Heart right ventricle (tissue), 16 donors: ENCODE results near the gene COX4I1. TPM values are rescaled to one million over a fixed set of nuclear protein-coding genes. Genes with fewer than 3 reads are reported as not detected.

Experiments used
- ATAC-seq, 8 donors: fragments of 200-7000 bp; cut with Tn5 transposase; one replicate each; pipeline ENCODE4 v1.9.1; 2020; ENCODE audit warnings: mild to moderate bottlenecking in 8 of 8, moderate library complexity in 8 of 8, moderate number of reproducible peaks in 1 of 8
- DNase-seq, 2 donors: peaks; one replicate each; pipeline ENCODE4 v3.0.0-alpha.2; 2020
- H3K27ac ChIP-seq, 10 donors: fragments of 200-600 bp; sonication (generic) in 2 of 10; one replicate each; pipeline versions ENCODE4 v1.5.0 to v1.8.0; 2020 to 2022; ENCODE audit warnings: mild to moderate bottlenecking in 3 of 10
- H3K27me3 ChIP-seq, 7 donors: fragments of 200-600 bp; one replicate each; pipeline ENCODE4 v1.8.0; 2021 to 2022; ENCODE audit warnings: mild to moderate bottlenecking in 2 of 7
- H3K36me3 ChIP-seq, 9 donors: fragments of 200-600 bp; sonication (generic) in 1 of 9; one replicate each; pipeline versions ENCODE4 v1.5.0 to v1.8.0; 2020 to 2022; ENCODE audit warnings: mild to moderate bottlenecking in 2 of 9
- H3K4me1 ChIP-seq, 9 donors: fragments of 200-600 bp; sonication (generic) in 1 of 9; one replicate each; pipeline versions ENCODE4 v1.5.0 to v1.8.0; 2020 to 2022; ENCODE audit warnings: mild to moderate bottlenecking in 4 of 9
- H3K4me3 ChIP-seq, 10 donors: fragments of 200-600 bp; sonication (generic) in 2 of 10; one replicate each; pipeline versions ENCODE4 v1.5.0 to v1.8.0; 2020 to 2022; ENCODE audit warnings: mild to moderate bottlenecking in 7 of 10, moderate library complexity in 2 of 10
- H3K9me3 ChIP-seq, 11 donors: fragments of 200-600 bp in 10 of 11; sonication (generic) in 2 of 11; one replicate each; pipeline versions ENCODE4 v1.5.0 to v1.8.0; 2013 to 2022; ENCODE audit warnings: mild to moderate bottlenecking in 2 of 11, control low read depth in 1 of 11, moderate library complexity in 1 of 11
- WGBS, 2 donors: extraction: QIAGEN DNeasy Blood & Tissue Kit; methylation state at CpG; one replicate each; pipeline ENCODE4 v1.1.7; 2013; ENCODE audit warnings: inconsistent platforms in 1 of 2; 5-methylcytosine and 5-hydroxymethylcytosine counted together
- intact Hi-C, 10 donors: fragments of 100-400 bp; cut with DNase I; formaldehyde crosslinking; loops; one replicate each; pipeline versions ENCODE4 v1.11.1 to v1.14.2; 2022
- polyA plus RNA-seq, 2 donors: library from polyadenylated mRNA; stranded (reverse); fragments of 200-250 nt; gene quantifications; one replicate each; pipeline ENCODE4 v1.2.3, GENCODE V29; 2013
- total RNA-seq, 10 donors: library from RNA; stranded (reverse); fragmentation: NEBNext Ultra II Directional in 3 of 10; extraction: Animal tissue kit (Norgen Biotek cat#: 25700) in 3 of 10; gene quantifications; one replicate each; pipeline versions ENCODE4 v1.2.1 to v1.2.4, GENCODE V29; 2021 to 2023
- TF ChIP-seq, protein P1 (sequence below), 9 donors: fragments of 200-600 bp; sonication (generic) in 2 of 9; IDR thresholded peaks; one replicate each; pipeline versions ENCODE4 v1.5.0 to v1.8.0; 2021 to 2022; ENCODE audit warnings: antibody characterized with exemption in 9 of 9, mild to moderate bottlenecking in 5 of 9, moderate library complexity in 1 of 9
- donor health status: Arrhythmogenic right ventricular cardiomyopathy.
- donor health status: ischemic (EF 13 %, LVEDD 7.1; RV severe dilation, severe dysfunction).
- donor health status: healthy with polysubstance abuse.
- donor health status: DM: no; HTN: yes; CAD: no.
- donor health status: DM: no; HTN: no; CAD: no.
- donor health status: ischemic (EF 25% LVEDD 6.9; RV normal size, moderate dysfunction).
- donor health status: ischemic (EF 25% LVEDD 5.7; RV mildly dilated, moderate dysfunction).
- donor health status: healthy.
- donor health status: DM: yes; HTN: yes; CAD: no.
- donor health status: Ischemic cardiomyopathy.
- donor health status: ischemic (EF 35%, LVEDD 5.7; RV mildly dilated, moderate dysfunction).
- donor health status: nonischemic (EF 11% LVEDD 7.7; RV severe dilation, severe dysfunction).
- donor health status: DM: yes; HTN: yes; CAD: no.
- donor health status: PGD.
- donor health status: ischemic (EF 29% LVEDD 5.4; RV normal size, mild dysfunction).
- donor health status: nonischemic (EF 23%, LVEDD 6.1; RV moderate dilation, normal function).

Gene COX4I1
- total and polyA plus RNA-seq, 12 donors, result 1,221 to 4,942 (median 1,955) TPM

DNA sequence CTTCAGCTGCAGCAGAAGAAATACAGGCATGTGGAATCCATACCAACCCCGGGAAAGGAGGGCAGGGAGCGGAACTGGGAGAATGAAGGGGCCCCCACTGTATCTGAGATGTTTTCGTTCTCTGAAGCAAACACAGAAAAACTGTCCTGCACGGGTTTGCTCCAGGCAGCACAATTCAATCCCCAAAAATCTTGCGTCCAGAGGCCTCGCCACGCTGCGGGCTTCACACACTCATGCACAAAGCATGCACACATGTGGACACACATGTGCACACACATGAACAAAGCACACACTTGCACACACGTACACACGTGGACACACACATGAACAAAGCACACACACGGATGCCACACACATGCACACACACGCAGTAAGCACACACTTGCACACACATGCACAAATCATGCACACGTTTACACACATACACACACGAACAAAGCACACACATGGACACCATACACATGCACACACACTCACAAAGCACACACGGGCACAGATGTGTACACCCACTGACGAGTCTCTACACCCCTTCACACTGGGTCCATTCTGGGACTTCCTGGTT is 27.3 kb downstream of the COX4I1 start:
- H3K36me3 ChIP-seq, result no peaks in the 10 kb centered on the region
- no peaks in the 10 kb centered on the region for H3K9me3 ChIP-seq
- 86 to 88% methylated on average over 16 of the region's 16 CpGs for WGBS, 2 donors
- H3K27me3 ChIP-seq, result peaks cover 0 to 39% (median 21%) of the 10 kb centered on the region in 7 donors
- no peak for DNase-seq
- H3K27ac ChIP-seq, result no peak overlapping the region
- H3K4me1 ChIP-seq, result peaks cover 0 to 10% (median 0%) of the 10 kb centered on the region in 9 donors
- intact Hi-C loops, result loop anchor here in 3 of 10 donors (10.0 kb wide), 3 partner anchors 78 to 688 kb away; partner anchors contain the start of gene FOXF1 (in 1 of the 3)
- H3K4me3 ChIP-seq, result no peak overlapping the region
- TF ChIP-seq, protein P1, sequence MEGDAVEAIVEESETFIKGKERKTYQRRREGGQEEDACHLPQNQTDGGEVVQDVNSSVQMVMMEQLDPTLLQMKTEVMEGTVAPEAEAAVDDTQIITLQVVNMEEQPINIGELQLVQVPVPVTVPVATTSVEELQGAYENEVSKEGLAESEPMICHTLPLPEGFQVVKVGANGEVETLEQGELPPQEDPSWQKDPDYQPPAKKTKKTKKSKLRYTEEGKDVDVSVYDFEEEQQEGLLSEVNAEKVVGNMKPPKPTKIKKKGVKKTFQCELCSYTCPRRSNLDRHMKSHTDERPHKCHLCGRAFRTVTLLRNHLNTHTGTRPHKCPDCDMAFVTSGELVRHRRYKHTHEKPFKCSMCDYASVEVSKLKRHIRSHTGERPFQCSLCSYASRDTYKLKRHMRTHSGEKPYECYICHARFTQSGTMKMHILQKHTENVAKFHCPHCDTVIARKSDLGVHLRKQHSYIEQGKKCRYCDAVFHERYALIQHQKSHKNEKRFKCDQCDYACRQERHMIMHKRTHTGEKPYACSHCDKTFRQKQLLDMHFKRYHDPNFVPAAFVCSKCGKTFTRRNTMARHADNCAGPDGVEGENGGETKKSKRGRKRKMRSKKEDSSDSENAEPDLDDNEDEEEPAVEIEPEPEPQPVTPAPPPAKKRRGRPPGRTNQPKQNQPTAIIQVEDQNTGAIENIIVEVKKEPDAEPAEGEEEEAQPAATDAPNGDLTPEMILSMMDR (IDR thresholded peaks at IDR 0.05), result no peak
- no peak for ATAC-seq

DNA sequence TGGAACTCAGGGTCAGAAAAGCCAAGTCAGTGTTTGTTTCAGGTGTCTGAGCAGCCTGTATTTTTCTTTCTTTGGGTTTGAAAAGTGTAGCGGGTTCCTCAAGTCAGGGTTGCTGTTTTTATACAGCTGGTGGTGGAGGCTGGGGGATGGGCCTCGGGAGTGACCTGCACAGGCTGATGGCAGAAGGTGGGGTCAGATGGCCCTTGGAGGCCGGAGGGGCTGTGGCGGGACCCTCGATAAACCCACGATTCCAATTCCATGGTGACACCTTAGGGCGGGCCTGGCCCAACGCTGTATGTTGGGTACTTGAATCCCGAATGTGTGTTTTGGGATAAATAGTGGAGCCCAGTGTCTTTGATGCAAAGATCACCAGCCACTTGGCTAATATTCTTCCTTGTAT is 28.7 kb downstream of the COX4I1 start:
- intact Hi-C loops, result loop anchor here in 3 of 10 donors (10.0 kb wide), 3 partner anchors 77 to 687 kb away; partner anchors contain the start of gene FOXF1 (in 1 of the 3)
- Histone ChIP-seq H3K27ac (no peak overlapping the region), H3K9me3 (no peaks in the 10 kb centered on the region), H3K4me1 (peaks cover 0 to 14% (median 0%) of the 10 kb centered on the region in 9 donors), H3K4me3 (no peak overlapping the region), H3K27me3 (peaks cover 0 to 49% (median 35%) of the 10 kb centered on the region in 7 donors), H3K36me3 (no peaks in the 10 kb centered on the region)
- ATAC-seq (no peak), DNase-seq (no peak)
- 79 to 83% methylated on average over 9 of the region's 9 CpGs for WGBS, 2 donors
- TF ChIP-seq, protein P1 (IDR thresholded peaks at IDR 0.05), result no peak

DNA sequence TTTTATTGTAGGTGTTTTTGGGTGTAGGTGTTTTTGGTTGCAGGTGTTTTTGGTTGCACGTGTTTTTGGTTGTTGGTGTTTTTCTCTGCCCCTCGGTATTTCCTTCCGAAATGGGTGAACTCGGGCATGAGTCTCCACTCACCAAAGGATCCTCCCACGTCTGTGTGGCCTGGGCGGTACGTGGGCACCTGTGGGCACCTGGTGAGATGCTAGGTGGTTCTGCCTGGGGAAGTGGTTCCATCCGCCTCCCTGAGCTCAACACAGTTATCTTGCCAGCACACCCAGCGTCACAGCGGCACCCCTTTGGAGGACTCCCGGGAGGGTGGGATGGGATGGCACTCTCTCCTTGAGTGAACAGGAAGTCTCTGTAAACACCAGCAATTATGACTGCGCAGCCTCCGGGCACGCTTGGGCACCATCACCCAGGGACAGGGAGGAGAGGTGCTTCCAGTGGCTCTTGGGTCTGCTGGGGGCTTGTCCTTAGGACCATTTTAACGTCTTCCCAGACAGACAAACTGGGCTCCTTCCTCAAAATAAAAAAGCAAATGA is 29.8 kb downstream of the COX4I1 start:
- WGBS, 2 donors, result 84 to 89% methylated on average over 15 of the region's 15 CpGs
- no peaks in the 10 kb centered on the region for H3K9me3 ChIP-seq
- DNase-seq (no peak), ATAC-seq (peak in 1 of 8 donors; percentile 23)
- peaks cover 0 to 45% (median 39%) of the 10 kb centered on the region in 7 donors for H3K27me3 ChIP-seq
- intact Hi-C loops, result loop anchor here in 3 of 10 donors (10.0 kb wide), 3 partner anchors 76 to 686 kb away; partner anchors contain the start of gene FOXF1 (in 1 of the 3)
- peaks cover 0 to 19% (median 0%) of the 10 kb centered on the region in 9 donors for H3K4me1 ChIP-seq
- H3K4me3 ChIP-seq, result no peak overlapping the region
- H3K36me3 ChIP-seq, result no peaks in the 10 kb centered on the region
- TF ChIP-seq, protein P1 (IDR thresholded peaks at IDR 0.05), result no peak
- H3K27ac ChIP-seq, result peak overlapping the region in 1 of 10 donors; percentile 44

GRCh38 chr16:85829751-85830445 is 30.4 kb downstream of the COX4I1 start:
- Histone ChIP-seq H3K27ac (peak overlapping the region in 1 of 10 donors; percentile 44), H3K4me3 (no peak overlapping the region), H3K27me3 (peaks cover 0 to 45% (median 37%) of the 10 kb centered on the region in 7 donors), H3K9me3 (no peaks in the 10 kb centered on the region), H3K36me3 (no peaks in the 10 kb centered on the region), H3K4me1 (peaks cover 0 to 19% (median 0%) of the 10 kb centered on the region in 9 donors)
- 71 to 72% methylated on average over 24 of the region's 24 CpGs for WGBS, 2 donors
- DNase-seq (peak; percentile 35 to 45), ATAC-seq (peak; percentile 38 to 78 (median 67))
- intact Hi-C loops, result loop anchor here in 3 of 10 donors (10.0 kb wide), 3 partner anchors 75 to 685 kb away; partner anchors contain the start of gene FOXF1 (in 1 of the 3)
- TF ChIP-seq, protein P1 (IDR thresholded peaks at IDR 0.05), result no peak
